Astrocyte (in vitro differentiated cells and primary cell): ENCODE measurements around the gene CTNND2. TPM values are rescaled to one million over a fixed set of nuclear protein-coding genes. Genes with fewer than 3 reads are reported as not detected.

Experiments
- DNase-seq: peaks from one replicate; pipeline ENCODE4 v3.0.0-alpha.2; 2010; ENCODE audit warnings: low read depth
- FAIRE-seq: peaks from 2 replicates; lab custom pipeline; 2011; peaks lifted over from hg19 to GRCh38; lab: Jason Lieb, UNC
- H2AFZ ChIP-seq: 2 replicates; pipeline ENCODE4 v1.6.0; 2012; ENCODE audit warnings: low read depth, low read length, inconsistent platforms
- H3K27ac ChIP-seq: 2 replicates; pipeline ENCODE4 v1.5.1; 2011; ENCODE audit warnings: low read depth, low read length, inconsistent platforms
- H3K27me3 ChIP-seq: 2 replicates; pipeline ENCODE4 v1.6.0; 2011; ENCODE audit warnings: low read length, inconsistent platforms; ENCODE audit not compliant: insufficient read depth
- H3K36me3 ChIP-seq: 2 replicates; pipeline ENCODE4 v1.5.1; 2011; ENCODE audit warnings: low read length, inconsistent platforms; ENCODE audit not compliant: insufficient read depth
- H3K4me1 ChIP-seq: 2 replicates; pipeline ENCODE4 v1.5.1; 2011; ENCODE audit warnings: low read length, inconsistent platforms; ENCODE audit not compliant: insufficient read depth
- H3K4me2 ChIP-seq: 2 replicates; pipeline ENCODE4 v1.6.0; 2012; ENCODE audit warnings: low read length, inconsistent platforms
- H3K4me3 ChIP-seq: 2 replicates; pipeline ENCODE4 v1.5.1; 2011; ENCODE audit warnings: low read depth, mild to moderate bottlenecking, low read length, inconsistent platforms; ENCODE audit not compliant: insufficient read depth
- H3K79me2 ChIP-seq: 2 replicates; pipeline ENCODE4 v1.6.0; 2012; ENCODE audit warnings: mild to moderate bottlenecking, low read length, inconsistent platforms; ENCODE audit not compliant: insufficient read depth
- H3K9ac ChIP-seq: 2 replicates; pipeline ENCODE4 v1.6.0; 2012; ENCODE audit warnings: mild to moderate bottlenecking, low read length, inconsistent platforms
- H3K9me3 ChIP-seq: 2 replicates; pipeline ENCODE4 v1.5.1; 2012; ENCODE audit warnings: low read depth, mild to moderate bottlenecking, low read length, inconsistent platforms; ENCODE audit not compliant: insufficient read depth
- H4K20me1 ChIP-seq: 2 replicates; pipeline ENCODE4 v1.6.0; 2012; ENCODE audit warnings: low read length, inconsistent platforms; ENCODE audit not compliant: insufficient read depth
- H3K27ac Mint-ChIP-seq: one replicate; pipeline ENCODE4 v1.8.0; 2021; ENCODE audit warnings: mild to moderate bottlenecking, mixed read lengths; ENCODE audit not compliant: unreplicated experiment
- H3K27me3 Mint-ChIP-seq: one replicate; pipeline ENCODE4 v1.8.0; 2021; ENCODE audit warnings: low read depth, mixed read lengths; ENCODE audit not compliant: unreplicated experiment
- H3K36me3 Mint-ChIP-seq: one replicate; pipeline ENCODE4 v1.8.0; 2021; ENCODE audit warnings: low read depth, mixed read lengths; ENCODE audit not compliant: unreplicated experiment
- H3K4me1 Mint-ChIP-seq: one replicate; pipeline ENCODE4 v1.8.0; 2021; ENCODE audit warnings: low read depth, mixed read lengths; ENCODE audit not compliant: unreplicated experiment
- H3K4me3 Mint-ChIP-seq: one replicate; pipeline ENCODE4 v1.8.0; 2021; ENCODE audit warnings: mild to moderate bottlenecking, moderate library complexity, mixed read lengths; ENCODE audit not compliant: unreplicated experiment
- H3K9me3 Mint-ChIP-seq: one replicate; pipeline ENCODE4 v1.8.0; 2021; ENCODE audit warnings: mild to moderate bottlenecking, mixed read lengths; ENCODE audit not compliant: unreplicated experiment
- EZH2 ChIP-seq: IDR thresholded peaks from 2 replicates; pipeline ENCODE4 v1.6.1; 2012; ENCODE audit warnings: mild to moderate bottlenecking, low read length, inconsistent platforms; ENCODE audit not compliant: insufficient read depth
- total RNA-seq: library from RNA; stranded (reverse); gene quantifications from 2 replicates; pipeline ENCODE4 v1.2.1, GENCODE V29; 2021
- TF ChIP-seq, protein P1 (sequence below): IDR thresholded peaks from 2 replicates; pipeline ENCODE4 v1.5.1; 2011; ENCODE audit warnings: low read depth, mild to moderate bottlenecking, inconsistent platforms, low read length, moderate library complexity; ENCODE audit not compliant: insufficient read depth

Gene CTNND2
- total RNA-seq, 1 donor from 2014 or later = 4.5 TPM

GRCh38 chr5:11239261-11240015, 664.8 kb downstream of the CTNND2 start:
- H3K4me3 ChIP-seq = no peak overlapping the region
- peaks cover 2% of the 10 kb centered on the region for H3K27me3 Mint-ChIP-seq
- H3K79me2 ChIP-seq = no peaks in the 10 kb centered on the region
- H3K27me3 ChIP-seq = no peaks in the 10 kb centered on the region
- no peak overlapping the region for H3K4me3 Mint-ChIP-seq
- no peaks in the 10 kb centered on the region for H3K36me3 Mint-ChIP-seq
- H3K9me3 Mint-ChIP-seq = peaks cover 5% of the 10 kb centered on the region
- no peak for FAIRE-seq
- H3K4me1 ChIP-seq = no peaks in the 10 kb centered on the region
- H3K27ac ChIP-seq = no peak overlapping the region
- H3K27ac Mint-ChIP-seq = no peak overlapping the region
- no peak for DNase-seq
- H3K9ac ChIP-seq = no peak overlapping the region
- no peak overlapping the region for H3K4me2 ChIP-seq
- H4K20me1 ChIP-seq = no peaks in the 10 kb centered on the region
- H3K36me3 ChIP-seq = no peaks in the 10 kb centered on the region
- TF ChIP-seq EZH2 = no peak
- TF ChIP-seq, protein P1, sequence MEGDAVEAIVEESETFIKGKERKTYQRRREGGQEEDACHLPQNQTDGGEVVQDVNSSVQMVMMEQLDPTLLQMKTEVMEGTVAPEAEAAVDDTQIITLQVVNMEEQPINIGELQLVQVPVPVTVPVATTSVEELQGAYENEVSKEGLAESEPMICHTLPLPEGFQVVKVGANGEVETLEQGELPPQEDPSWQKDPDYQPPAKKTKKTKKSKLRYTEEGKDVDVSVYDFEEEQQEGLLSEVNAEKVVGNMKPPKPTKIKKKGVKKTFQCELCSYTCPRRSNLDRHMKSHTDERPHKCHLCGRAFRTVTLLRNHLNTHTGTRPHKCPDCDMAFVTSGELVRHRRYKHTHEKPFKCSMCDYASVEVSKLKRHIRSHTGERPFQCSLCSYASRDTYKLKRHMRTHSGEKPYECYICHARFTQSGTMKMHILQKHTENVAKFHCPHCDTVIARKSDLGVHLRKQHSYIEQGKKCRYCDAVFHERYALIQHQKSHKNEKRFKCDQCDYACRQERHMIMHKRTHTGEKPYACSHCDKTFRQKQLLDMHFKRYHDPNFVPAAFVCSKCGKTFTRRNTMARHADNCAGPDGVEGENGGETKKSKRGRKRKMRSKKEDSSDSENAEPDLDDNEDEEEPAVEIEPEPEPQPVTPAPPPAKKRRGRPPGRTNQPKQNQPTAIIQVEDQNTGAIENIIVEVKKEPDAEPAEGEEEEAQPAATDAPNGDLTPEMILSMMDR = no peak
- H3K4me1 Mint-ChIP-seq = peaks cover 13% of the 10 kb centered on the region
- H2AFZ ChIP-seq = no peak overlapping the region
- peaks cover 5% of the 10 kb centered on the region for H3K9me3 ChIP-seq

DNA sequence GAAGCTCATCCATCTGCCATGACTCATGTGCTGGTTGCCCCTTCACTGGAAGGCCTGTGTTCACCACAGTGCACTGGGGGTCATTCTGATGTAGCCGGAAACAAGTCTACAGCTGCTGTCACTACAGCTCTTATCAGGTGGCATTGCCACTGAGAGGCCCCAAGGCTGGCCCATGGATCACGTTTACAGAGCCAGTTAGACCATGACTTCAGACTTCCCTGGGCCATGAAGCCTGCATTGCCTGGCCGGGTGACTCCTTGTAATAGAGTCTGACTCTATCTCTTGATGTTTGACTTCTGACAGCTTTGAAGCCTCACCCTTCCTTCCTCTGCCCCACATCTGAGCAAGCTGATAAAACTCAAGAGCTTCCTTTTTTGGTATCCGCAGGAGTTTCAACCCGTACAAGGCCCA, 669.7 kb downstream of the CTNND2 start:
- H3K9me3 Mint-ChIP-seq = peaks cover 20% of the 10 kb centered on the region
- Histone ChIP-seq H3K4me3 (no peak overlapping the region), H3K36me3 (no peaks in the 10 kb centered on the region), H4K20me1 (no peaks in the 10 kb centered on the region), H3K9me3 (no peaks in the 10 kb centered on the region), H3K79me2 (no peaks in the 10 kb centered on the region), H3K27ac (no peak overlapping the region), H2AFZ (no peak overlapping the region), H3K4me2 (no peak overlapping the region), H3K4me1 (no peaks in the 10 kb centered on the region), H3K27me3 (no peaks in the 10 kb centered on the region), H3K9ac (no peak overlapping the region)
- no peak overlapping the region for H3K27ac Mint-ChIP-seq
- no peak for DNase-seq
- no peak for FAIRE-seq
- peaks cover 14% of the 10 kb centered on the region for H3K4me1 Mint-ChIP-seq
- peaks cover 4% of the 10 kb centered on the region for H3K36me3 Mint-ChIP-seq
- TF ChIP-seq, protein P1 = no peak
- TF ChIP-seq EZH2 = no peak
- no peak overlapping the region for H3K4me3 Mint-ChIP-seq
- H3K27me3 Mint-ChIP-seq = no peaks in the 10 kb centered on the region

DNA sequence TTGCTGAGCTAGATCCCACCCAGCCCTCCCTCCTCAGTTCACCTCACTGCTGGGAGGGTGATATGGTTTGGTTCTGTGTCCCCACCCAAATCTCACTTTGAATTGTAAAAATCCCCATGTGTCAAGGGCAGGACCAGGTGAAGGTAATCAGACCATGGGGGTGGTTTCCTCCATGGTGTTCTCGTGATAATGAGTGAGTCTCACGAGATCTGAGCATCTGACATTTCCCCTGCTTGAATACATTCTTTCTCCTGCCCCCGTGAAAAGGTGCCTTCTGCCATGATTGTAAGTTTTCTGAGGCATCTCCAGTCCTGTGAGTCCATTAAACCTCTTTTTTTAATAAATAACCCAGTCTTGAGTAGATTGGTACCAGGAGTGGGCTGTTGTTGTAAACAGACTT, 673.4 kb downstream of the CTNND2 start:
- no peak overlapping the region for H3K4me3 Mint-ChIP-seq
- H3K36me3 Mint-ChIP-seq = peaks cover 4% of the 10 kb centered on the region
- H3K79me2 ChIP-seq = no peaks in the 10 kb centered on the region
- H3K4me3 ChIP-seq = no peak overlapping the region
- H3K9me3 ChIP-seq = no peaks in the 10 kb centered on the region
- H3K36me3 ChIP-seq = no peaks in the 10 kb centered on the region
- H3K27ac ChIP-seq = no peak overlapping the region
- H3K27me3 ChIP-seq = no peaks in the 10 kb centered on the region
- DNase-seq = no peak
- H3K9me3 Mint-ChIP-seq = peaks cover 20% of the 10 kb centered on the region
- H3K9ac ChIP-seq = no peak overlapping the region
- H2AFZ ChIP-seq = no peak overlapping the region
- H3K27ac Mint-ChIP-seq = no peak overlapping the region
- FAIRE-seq = no peak
- peaks cover 8% of the 10 kb centered on the region for H3K4me1 Mint-ChIP-seq
- H4K20me1 ChIP-seq = no peaks in the 10 kb centered on the region
- no peaks in the 10 kb centered on the region for H3K4me1 ChIP-seq
- TF ChIP-seq, protein P1 = no peak
- no peak overlapping the region for H3K4me2 ChIP-seq
- no peaks in the 10 kb centered on the region for H3K27me3 Mint-ChIP-seq
